ENCODE data around the gene ARL6IP4.

The ARL6IP4 gene

DNA sequence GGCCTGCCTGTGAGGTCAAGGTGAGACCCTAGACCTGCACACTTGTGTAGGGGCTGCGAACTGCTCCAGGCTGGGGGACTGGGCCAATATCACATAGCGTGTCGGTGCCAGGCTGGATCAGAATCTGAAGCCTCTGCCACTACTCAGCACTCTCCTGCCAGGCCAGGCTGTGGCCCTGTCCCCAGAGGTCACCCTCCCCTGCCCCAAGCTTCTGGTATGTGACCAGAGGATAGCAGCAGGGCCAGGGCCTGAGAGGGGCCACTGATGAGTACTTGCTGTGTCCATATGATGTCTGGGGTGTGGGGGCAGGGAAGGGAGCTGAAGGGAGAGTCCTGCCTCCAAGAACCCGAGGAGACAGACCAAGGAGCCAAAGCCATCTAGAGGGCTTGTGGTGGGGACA lies 17.8 kb downstream of the ARL6IP4 start:
- Histone ChIP-seq H3K27ac (no peak overlapping the region), H3K27me3 (ENCODE audit: control insufficient read depth, insufficient read depth, low read length) (no peaks in the 10 kb centered on the region), H3K79me2 (no peaks in the 10 kb centered on the region), H2AFZ (no peak overlapping the region), H3K4me2 (ENCODE audit: low read length) (no peak overlapping the region), H3K4me1 (no peaks in the 10 kb centered on the region), H3K4me3 (ENCODE audit: low read depth, low read length) (no peak overlapping the region), H3K36me3 (ENCODE audit: control insufficient read depth, insufficient read depth, low read length) (no peaks in the 10 kb centered on the region), H3K9ac (no peak overlapping the region), H3K9me3 (ENCODE audit: control insufficient read depth, low read length) (no peaks in the 10 kb centered on the region)
- TF ChIP-seq, protein P1, sequence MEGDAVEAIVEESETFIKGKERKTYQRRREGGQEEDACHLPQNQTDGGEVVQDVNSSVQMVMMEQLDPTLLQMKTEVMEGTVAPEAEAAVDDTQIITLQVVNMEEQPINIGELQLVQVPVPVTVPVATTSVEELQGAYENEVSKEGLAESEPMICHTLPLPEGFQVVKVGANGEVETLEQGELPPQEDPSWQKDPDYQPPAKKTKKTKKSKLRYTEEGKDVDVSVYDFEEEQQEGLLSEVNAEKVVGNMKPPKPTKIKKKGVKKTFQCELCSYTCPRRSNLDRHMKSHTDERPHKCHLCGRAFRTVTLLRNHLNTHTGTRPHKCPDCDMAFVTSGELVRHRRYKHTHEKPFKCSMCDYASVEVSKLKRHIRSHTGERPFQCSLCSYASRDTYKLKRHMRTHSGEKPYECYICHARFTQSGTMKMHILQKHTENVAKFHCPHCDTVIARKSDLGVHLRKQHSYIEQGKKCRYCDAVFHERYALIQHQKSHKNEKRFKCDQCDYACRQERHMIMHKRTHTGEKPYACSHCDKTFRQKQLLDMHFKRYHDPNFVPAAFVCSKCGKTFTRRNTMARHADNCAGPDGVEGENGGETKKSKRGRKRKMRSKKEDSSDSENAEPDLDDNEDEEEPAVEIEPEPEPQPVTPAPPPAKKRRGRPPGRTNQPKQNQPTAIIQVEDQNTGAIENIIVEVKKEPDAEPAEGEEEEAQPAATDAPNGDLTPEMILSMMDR (IDR thresholded peaks at IDR 0.05), result no peak

DNA sequence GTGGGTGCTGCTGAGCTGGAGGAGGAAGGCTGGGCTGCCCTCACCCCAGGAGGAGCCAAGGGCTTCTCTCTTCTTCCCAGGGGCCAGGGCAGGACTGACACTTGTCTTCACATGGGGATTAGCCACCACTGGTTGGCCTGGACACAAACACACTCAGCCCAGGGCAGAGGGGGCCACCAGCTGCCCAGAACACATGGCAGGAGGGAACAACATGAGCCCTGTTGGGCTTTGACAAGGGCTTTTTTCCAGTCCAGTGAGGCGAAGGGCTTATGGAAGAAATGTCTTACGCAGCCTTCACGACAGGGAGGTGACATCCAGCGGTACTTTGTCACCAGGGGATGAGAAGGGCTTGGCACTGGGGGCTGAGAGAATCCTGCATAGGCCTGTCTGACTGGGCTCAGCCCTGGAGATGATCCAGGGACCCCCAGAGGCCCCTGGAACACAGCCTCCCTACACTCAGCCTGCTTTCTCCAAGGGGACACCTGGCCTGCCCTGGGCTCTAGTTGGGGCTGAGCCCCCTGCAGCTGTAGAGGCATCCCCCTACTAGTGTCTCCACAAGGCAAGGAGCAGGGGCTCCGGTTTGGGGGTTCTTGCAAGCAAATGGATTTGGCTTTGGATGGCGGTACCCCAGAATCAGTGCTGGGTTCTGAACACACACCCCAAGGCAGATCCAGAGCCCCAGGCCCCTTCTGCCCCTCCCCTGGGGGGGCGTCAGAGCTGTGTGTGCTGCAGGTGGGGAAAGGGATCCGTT lies 18.9 kb downstream of the ARL6IP4 start:
- Histone ChIP-seq H3K4me3 (ENCODE audit: low read depth, low read length) (no peak overlapping the region), H3K27ac (no peak overlapping the region)

DNA sequence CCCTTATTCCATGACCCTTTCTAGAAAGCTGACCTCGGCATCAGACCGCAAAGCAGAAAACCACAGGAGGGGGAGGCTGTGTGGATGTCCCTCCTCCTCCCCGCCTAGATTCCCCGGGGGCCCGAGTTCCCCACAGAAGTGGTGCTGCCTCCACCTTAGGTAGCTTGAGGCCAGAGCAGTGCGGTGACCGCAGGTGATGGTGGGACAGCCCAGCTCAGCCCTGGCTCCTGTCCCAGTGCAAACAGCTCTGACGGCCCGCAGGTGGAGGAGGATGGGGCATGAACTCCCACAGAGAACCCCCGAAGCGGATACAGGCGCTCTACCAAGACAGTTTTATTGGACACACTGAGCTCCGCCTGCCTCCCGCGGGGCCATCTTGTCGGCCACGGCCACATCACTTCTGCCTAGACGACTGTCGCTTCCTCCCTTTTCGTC lies 19.5 kb downstream of the ARL6IP4 start:
- no peaks in the 10 kb centered on the region for H3K79me2 ChIP-seq
- H3K36me3 ChIP-seq (ENCODE audit: control insufficient read depth, insufficient read depth, low read length), result no peaks in the 10 kb centered on the region
- H3K4me3 ChIP-seq (ENCODE audit: low read depth, low read length), result no peak overlapping the region
- no peaks in the 10 kb centered on the region for H3K9me3 ChIP-seq (ENCODE audit: control insufficient read depth, low read length)
- no peak overlapping the region for H3K27ac ChIP-seq
- no peak overlapping the region for H3K4me2 ChIP-seq (ENCODE audit: low read length)
- H3K27me3 ChIP-seq (ENCODE audit: control insufficient read depth, insufficient read depth, low read length), result no peaks in the 10 kb centered on the region
- H3K9ac ChIP-seq, result no peak overlapping the region
- TF ChIP-seq, protein P1 (IDR thresholded peaks at IDR 0.05), result no peak
- no peak overlapping the region for H2AFZ ChIP-seq
- no peaks in the 10 kb centered on the region for H3K4me1 ChIP-seq

More for the DNA sequence above, 18.9 kb downstream of the ARL6IP4 start:
- Histone ChIP-seq H3K36me3 (ENCODE audit: control insufficient read depth, insufficient read depth, low read length) (no peaks in the 10 kb centered on the region), H3K4me1 (no peaks in the 10 kb centered on the region), H3K79me2 (no peaks in the 10 kb centered on the region), H3K9ac (no peak overlapping the region), H2AFZ (no peak overlapping the region), H3K27me3 (ENCODE audit: control insufficient read depth, insufficient read depth, low read length) (no peaks in the 10 kb centered on the region), H3K4me2 (ENCODE audit: low read length) (no peak overlapping the region), H3K9me3 (ENCODE audit: control insufficient read depth, low read length) (no peaks in the 10 kb centered on the region)
- TF ChIP-seq, protein P1 (IDR thresholded peaks at IDR 0.05), result no peak

DNA sequence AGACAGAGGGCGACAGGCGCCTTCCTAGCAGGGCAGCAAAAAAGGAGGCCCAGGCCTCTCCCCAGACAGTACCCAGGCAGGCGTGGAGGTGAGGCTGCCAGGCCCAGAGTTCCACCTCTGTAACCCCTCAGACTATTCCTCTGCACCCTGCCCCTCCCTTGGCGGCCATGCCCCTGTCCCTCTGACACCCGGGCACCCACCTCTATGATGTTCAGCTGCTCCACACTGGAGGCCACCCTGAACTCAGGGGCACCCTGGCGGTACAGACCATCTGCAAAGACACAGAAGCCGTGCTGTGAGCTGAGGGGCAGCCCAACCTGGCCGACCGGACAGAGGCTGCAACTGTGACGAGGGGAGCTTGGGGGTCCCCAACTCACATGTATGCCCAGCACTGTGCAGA lies 20.1 kb downstream of the ARL6IP4 start:
- TF ChIP-seq, protein P1 (IDR thresholded peaks at IDR 0.05), result no peak
- H3K27ac ChIP-seq, result no peak overlapping the region
- H3K4me3 ChIP-seq (ENCODE audit: low read depth, low read length), result no peak overlapping the region

DNA sequence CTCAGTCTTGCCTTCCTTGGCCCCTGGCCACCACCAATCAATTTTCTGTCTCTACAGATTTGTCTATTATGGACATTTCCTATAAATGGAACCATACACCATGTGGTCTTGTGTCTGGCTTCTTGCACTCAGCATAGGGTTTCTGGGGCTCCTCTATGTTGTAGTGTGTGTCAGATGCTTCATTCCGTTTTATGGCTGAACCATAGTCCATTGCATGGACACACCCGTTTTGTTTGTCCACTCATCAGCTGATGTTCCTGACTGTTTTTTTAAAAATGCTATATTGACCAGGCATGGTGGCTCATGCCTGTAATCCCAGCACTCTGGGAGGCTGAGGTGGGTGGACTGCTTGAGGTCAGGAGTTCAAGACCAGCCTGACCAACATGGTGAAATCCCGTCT lies 21.0 kb downstream of the ARL6IP4 start:
- H3K36me3 ChIP-seq (ENCODE audit: control insufficient read depth, insufficient read depth, low read length), result no peaks in the 10 kb centered on the region
- no peaks in the 10 kb centered on the region for H3K9me3 ChIP-seq (ENCODE audit: control insufficient read depth, low read length)
- TF ChIP-seq, protein P1 (IDR thresholded peaks at IDR 0.05), result no peak

More for the DNA sequence above, 20.1 kb downstream of the ARL6IP4 start:
- H3K9ac ChIP-seq, result no peak overlapping the region
- H3K4me1 ChIP-seq, result no peaks in the 10 kb centered on the region
- no peaks in the 10 kb centered on the region for H3K79me2 ChIP-seq
- no peak overlapping the region for H2AFZ ChIP-seq
- H3K27me3 ChIP-seq (ENCODE audit: control insufficient read depth, insufficient read depth, low read length), result no peaks in the 10 kb centered on the region
- no peaks in the 10 kb centered on the region for H3K36me3 ChIP-seq (ENCODE audit: control insufficient read depth, insufficient read depth, low read length)
- H3K9me3 ChIP-seq (ENCODE audit: control insufficient read depth, low read length), result no peaks in the 10 kb centered on the region
- H3K4me2 ChIP-seq (ENCODE audit: low read length), result no peak overlapping the region

More for the DNA sequence above, 21.0 kb downstream of the ARL6IP4 start:
- Histone ChIP-seq H3K9ac (no peak overlapping the region), H3K27me3 (ENCODE audit: control insufficient read depth, insufficient read depth, low read length) (no peaks in the 10 kb centered on the region), H3K4me2 (ENCODE audit: low read length) (no peak overlapping the region), H3K79me2 (no peaks in the 10 kb centered on the region), H3K4me1 (no peaks in the 10 kb centered on the region), H3K4me3 (ENCODE audit: low read depth, low read length) (no peak overlapping the region), H3K27ac (no peak overlapping the region), H2AFZ (no peak overlapping the region)

Data from parathyroid adenoma (tissue), 2 donors.